Posterior vena cava (tissue), 2 donors: ENCODE data around the gene RYK. TPM values are rescaled to one million over a fixed set of nuclear protein-coding genes. Genes with fewer than 3 reads are reported as not detected.

ENCODE experiments used
- DNase-seq: peaks from one replicate; pipeline ENCODE4 v3.0.0-alpha.2; 2020; ENCODE audit warnings: low spot score
- intact Hi-C, 2 donors: fragments of 100-400 bp; cut with DNase I; formaldehyde crosslinking; loops; one replicate each; pipeline versions ENCODE4 v1.14.1 to v1.14.2; 2022 to 2023
- total RNA-seq, 2 donors: library from RNA; stranded (reverse); fragmentation: NEBNext Ultra II Directional; extraction: Animal tissue kit (Norgen Biotek cat#: 25700); gene quantifications; one replicate each; pipeline ENCODE4 v1.2.1, GENCODE V29; 2021
- donor health status: DM: yes; HTN: yes; CAD: no.
- donor health status: DM: yes; HTN: yes; CAD: no.

Gene RYK
- total RNA-seq, 2 donors from 2014 or later, result 55.8 to 82.7 TPM

DNA sequence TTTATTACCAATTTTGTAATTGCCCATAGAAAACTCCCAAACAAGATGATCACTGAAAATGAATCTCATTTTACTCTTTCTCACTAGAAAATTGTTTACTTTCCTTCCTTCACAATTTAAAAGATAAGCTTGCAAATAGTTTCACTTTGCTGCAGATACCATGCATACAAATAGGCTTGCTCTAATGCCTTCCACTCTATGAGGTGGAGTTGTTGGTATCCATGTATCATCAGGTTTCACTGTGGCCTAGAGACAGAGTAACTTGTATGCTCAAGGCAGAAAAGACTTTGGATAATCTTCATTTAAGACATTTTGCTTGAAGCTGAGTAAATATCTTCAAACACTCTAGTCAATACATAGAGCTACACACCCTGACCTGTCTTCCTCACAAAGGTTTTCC, 60.8 kb downstream of the RYK start:
- no peak for DNase-seq
- intact Hi-C loops, result no loop called here

DNA sequence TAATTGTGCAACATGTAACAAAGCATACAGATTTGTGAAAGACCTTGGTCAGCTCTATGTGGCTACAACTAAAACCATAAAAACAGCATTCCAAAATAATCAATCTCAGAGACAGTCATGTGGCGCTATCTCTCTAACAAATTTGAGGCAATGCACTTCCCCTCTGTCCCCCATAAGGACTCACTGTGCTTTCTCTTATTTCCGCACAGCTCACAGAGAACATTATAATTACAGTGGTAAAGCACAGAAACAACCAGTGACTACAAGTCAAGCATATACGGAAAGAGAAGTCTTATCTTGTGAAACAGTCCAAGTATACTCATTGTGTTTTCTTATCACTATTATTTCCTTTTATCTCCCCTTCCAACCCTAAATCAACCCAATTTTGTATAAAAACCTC, 64.3 kb downstream of the RYK start:
- no peak for DNase-seq
- intact Hi-C loops, result no loop called here

DNA sequence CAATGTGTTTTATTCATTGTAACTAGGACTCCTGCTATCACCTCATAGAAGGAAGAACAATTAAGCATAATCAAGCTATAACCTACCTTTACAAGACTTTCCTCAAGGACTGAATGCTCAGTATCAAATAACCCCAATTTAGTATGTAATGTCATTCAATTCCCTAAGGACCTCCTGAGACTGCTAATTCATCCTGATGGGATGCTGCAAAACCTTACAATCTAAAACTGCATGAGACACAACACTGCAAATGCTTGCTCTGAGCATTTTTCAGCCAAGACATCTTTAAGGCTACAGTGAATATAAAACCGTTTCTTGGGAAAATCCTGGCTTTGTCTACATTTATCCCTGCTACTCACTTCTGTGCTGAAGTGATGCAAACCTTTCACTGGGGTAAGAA, 69.9 kb downstream of the RYK start:
- intact Hi-C loops, result no loop called here
- DNase-seq, result no peak

DNA sequence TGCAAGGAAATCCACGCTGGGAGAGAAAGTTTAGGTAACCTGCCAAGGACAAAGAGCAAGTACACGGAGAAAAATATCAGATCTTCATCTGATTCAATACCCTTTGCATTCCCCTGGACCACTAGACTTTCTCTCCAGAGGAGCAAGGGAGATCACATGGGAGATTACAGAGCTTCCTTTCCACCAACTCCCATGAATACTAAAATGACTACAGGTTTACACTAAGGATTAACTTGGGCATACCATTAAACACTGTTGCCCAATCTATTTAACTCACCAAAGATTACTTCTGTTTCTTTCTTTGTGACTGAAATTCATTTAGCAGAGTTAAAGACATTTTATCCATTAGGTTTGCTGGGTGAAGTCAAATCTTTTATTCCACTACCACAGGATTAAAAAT, 71.2 kb downstream of the RYK start:
- DNase-seq, result no peak
- intact Hi-C loops, result no loop called here

DNA sequence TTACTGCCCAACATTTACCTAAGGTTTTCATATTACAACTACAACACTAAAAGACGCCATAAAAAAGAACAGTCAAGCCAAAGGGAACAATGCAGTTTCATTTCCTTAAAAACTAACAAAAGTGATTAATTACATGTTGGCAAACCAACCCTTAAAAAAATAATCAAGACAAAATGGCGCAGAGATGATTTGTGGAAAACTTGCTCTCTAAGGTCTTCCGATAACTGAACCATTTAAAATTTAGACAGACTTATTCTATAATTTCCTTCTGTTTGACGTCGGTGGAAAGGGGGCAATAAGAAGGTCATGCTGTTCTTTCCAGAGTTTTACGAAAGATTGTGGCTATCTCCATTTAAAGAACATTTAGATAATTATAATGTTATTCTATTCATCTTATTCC, 87.6 kb downstream of the RYK start:
- DNase-seq, result no peak
- intact Hi-C loops, result no loop called here

DNA sequence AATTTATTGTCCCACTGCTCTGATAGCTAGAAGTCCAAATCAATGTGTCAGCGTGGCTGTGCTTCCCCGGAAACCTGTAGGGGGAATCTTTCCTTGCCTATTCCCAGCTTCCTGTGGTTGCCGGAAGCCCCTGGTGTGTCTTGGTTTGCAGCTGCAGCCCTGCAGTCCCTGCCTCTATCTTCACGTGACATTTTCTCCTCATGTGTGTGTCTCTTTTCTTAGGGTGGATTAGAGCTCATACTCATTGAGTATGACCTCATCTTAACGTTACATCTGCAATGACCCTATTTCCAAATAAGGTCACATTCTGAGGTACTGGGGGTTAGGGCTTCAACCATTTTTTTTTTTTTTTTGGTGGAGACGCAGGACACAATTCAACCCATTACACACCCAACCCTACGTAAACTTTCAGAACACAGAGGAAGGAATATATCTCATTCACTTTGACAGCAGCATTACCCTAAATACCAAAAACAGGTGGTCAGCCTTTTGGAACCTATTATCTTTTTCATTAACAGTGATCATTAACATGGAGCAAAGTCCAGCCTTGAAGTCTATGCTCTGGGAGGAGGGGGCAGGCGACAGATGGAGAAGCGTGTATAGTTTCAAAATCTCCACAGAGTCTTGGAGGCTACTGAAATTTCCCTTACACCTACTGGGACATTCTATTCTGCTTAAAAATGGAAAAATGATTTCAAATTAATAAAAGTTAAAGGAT, 88.6 kb downstream of the RYK start:
- intact Hi-C loops, result no loop called here
- no peak for DNase-seq

DNA sequence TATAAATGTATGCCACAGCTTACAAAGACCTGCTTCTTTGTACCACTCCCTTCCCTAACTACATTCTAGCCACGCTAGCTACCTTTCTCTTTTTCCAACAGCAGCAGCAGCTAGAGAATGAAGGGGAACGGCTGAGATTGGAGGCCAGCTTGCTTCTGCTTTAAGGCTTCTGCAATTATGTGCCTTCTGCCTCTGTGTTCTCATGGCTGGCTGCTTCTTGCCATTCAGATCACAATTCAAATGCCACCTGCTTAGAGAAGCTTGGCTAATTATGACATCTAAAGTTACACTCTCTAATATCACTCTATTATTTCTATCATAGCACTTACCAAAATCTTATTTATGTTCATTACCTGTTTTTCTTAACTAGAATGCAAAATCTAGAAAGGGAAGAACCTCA, 95.2 kb downstream of the RYK start:
- intact Hi-C loops, result no loop called here
- no peak for DNase-seq

DNA sequence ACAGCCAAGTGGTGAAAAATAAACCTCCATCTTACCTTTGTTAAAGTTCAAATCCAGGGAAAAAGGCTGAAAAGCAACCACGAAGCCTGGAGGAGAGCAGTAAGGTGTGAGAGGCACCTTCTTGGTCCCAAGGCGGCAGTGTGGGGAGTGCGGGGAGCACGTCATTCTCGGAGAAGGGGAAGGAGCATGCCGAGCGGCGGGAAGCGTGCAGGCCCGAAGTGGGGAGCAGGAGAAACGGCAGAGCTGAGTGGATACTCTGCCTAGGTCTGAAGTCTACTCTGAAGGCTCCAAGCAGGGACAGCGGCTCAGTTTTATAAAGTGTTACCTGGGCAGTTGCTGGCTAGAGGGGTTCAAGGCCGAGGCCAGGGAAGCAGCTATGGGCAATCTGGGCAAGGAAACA, 96.9 kb downstream of the RYK start:
- intact Hi-C loops, result no loop called here
- no peak for DNase-seq

DNA sequence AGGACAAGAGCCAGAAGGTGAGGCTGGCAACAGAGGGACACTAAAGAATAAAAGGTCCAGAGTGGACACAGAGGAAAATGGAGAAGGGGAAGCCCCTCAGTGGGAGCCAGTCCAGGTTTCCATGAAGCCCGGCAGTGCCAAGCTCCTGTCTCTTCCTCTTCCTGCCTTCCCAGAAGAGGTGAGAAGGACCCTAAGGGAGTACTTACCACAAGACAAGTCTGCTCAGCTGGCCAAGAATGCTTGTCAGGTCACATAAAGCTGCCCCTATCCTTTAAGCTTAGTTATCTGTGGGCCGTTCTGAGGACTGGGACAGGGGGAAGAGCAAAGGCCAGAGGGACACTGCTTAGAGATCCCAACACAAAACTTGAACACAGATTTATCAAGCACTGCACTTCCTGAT, 100.2 kb downstream of the RYK start:
- intact Hi-C loops, result no loop called here
- no peak for DNase-seq

DNA sequence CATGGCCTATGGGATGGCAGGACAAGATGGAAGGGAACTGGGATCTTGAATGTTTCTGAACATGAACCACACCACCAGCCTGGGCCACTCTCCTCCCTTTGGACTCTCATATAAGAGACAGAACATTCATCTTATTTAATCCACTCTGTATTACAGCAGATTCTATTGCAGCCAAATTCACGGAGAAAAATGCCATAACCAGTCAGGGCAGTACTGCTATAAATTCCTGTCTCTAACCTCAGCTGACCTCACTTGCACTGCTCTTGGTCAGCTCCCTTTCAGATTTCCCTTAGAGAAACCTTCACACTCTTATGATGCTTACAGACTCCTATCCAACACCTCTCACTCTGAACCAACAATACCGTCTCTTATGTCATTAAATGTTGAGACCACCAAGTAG, 101.4 kb downstream of the RYK start:
- no peak for DNase-seq
- intact Hi-C loops, result no loop called here

DNA sequence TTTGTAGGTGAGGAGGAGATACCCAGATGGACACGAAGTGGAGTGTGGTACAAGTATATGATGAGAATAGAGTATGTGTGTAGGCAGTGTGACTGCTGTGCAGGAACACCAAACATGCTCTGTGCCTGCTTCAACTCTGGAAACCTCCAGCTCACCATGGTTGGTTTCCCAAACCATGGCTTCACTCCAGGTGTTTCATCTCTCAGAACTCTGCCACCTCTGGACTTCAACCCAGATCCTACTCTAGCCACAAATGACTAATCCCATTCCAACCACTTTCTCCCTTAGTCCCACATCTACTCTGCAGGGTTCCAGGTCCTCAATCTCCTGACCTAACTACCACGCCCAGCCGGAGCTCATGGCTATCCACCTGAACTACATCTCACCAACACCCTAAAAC, 102.1 kb downstream of the RYK start:
- intact Hi-C loops, result no loop called here
- no peak for DNase-seq

DNA sequence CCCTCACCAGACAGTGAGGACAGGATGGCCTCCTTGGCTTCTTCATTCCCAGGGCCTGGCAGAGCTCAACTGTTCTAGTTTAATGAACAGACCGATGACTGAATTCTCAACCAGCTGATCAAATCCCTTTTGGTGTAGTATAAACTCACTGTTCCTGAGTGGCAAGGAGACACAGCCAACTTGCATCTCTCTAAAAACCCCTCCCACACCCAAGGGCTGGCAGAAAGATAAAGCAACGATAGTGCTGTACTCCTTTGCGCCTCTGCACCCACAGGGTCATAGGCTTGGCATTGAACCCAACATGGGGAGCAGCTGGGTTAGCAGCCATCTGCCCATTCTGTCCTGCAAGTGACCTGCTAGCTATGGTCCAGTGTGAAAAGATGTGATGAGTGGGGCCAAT, 103.2 kb downstream of the RYK start:
- intact Hi-C loops, result no loop called here

GRCh38 chr3:134146666-134147065, 104.0 kb downstream of the RYK start:
- intact Hi-C loops, result no loop called here
- DNase-seq, result no peak

More for the DNA sequence above, 103.2 kb downstream of the RYK start:
- no peak for DNase-seq

GRCh38 chr3:134145183-134145582, 105.5 kb downstream of the RYK start:
- intact Hi-C loops, result no loop called here
- no peak for DNase-seq

DNA sequence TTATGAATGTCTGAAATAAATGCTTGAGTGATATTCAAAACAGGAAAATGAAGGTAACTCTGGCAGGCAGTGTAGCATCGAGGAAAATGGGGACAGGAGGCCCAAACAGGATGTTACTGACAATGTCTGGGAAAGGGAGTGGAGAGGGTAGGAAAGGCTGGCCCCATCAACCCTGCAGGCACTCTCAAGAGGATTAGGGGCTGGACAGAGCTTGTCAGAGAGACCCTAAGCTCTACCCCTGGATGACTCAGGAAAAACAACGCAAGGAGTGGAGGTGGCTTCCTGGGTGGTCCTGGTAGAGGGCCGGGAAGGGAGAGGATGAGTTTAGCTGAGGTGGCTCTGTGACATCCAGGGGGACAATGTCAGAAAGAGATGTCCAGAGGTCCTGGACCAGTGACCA, 106.0 kb downstream of the RYK start:
- intact Hi-C loops, result no loop called here
- no peak for DNase-seq

DNA sequence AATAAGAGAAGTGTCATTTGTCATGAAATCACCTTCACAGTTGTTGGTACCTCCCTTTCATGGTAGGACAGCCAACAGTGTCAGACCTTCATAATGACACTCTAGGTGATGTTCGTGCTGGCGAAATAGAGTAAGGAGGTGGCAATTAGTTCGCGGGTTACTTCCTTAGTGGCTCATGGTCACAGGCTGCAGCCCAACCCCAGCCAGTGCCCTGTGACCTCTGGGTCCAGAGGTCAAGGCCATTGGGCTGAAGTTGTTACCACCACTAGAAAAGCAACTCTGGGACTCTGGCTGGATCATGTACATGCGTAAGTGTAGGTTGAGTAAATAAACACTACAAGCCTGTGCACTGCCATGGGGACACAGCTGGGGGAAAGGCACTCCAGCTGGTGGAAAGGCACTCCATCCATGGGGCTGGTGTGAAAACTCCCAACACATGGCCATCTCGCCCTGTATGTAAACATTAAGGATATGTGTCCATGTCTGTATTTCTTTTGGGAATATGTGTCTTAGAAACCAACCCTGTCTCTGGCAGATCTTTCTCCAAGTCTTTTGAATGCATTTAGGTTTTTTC, 106.7 kb downstream of the RYK start:
- intact Hi-C loops, result no loop called here
- DNase-seq, result no peak

DNA sequence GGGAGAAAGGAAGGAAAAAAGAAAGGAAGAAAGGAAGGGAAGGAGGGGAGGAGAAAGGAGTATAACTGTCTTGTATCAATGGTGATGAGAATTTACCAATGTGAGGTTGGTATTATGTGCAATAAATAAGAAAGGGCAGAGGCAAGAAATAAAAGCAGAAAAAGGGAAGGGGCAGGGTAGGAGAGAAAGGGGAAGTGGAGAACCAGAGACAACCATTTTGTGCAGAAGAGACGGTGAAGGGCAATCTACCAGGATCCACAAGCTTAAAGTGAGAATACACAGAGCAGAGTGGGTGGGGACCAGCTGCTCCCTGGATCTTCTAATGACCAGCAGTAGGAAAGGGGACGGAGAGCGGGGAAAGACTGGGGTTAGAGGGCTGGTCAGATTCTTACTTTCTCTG, 114.1 kb downstream of the RYK start:
- intact Hi-C loops, result no loop called here

GRCh38 chr3:134134698-134135415, 115.8 kb downstream of the RYK start:
- intact Hi-C loops, result loop anchor here in 1 of 2 donors (5.0 kb wide), 1 partner anchor 1307 kb away; no protein-coding TSS in a partner anchor
- no peak for DNase-seq

More for the DNA sequence above, 114.1 kb downstream of the RYK start:
- DNase-seq, result no peak

DNA sequence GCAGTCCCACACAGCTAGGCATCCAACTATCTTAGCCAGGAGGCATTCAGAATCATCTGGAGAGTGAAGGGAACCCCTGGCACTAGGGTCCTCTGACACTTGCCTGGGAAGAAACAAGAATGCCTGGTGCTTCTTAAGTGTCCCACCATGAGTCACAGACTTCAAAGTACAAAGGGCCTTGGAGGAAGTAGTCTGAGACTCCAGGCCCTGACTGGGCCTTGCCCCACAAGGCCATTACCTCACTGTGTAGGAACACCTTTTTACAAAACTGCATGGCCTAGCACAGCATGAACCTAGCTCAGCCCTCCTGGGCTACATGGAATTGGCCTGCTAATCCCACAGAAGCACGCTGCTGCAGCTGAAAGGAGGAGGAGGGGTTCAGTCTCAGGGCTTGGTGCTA, 116.4 kb downstream of the RYK start:
- no peak for DNase-seq
- intact Hi-C loops, result loop anchor here in 1 of 2 donors (5.0 kb wide), 1 partner anchor 1308 kb away; no protein-coding TSS in a partner anchor

- intact Hi-C loops, result loop anchor here in 1 of 2 donors (5.0 kb wide), 1 partner anchor 1309 kb away; no protein-coding TSS in a partner anchor
- no peak for DNase-seq
Observed at GRCh38 chr3:134132961-134133360, 117.7 kb downstream of the RYK start.

GRCh38 chr3:134126153-134126552, 124.5 kb downstream of the RYK start:
- DNase-seq, result no peak
- intact Hi-C loops, result no loop called here
